ENCODE data around the gene RAB24. TPM values are rescaled to one million over a fixed set of nuclear protein-coding genes. Genes with fewer than 3 reads are reported as not detected.

The RAB24 gene
- total RNA-seq, 4 donors from 2014 or later, result 18.9 to 38.9 (median 23.8) TPM

GRCh38 chr5:177299697-177300096 is 3.8 kb downstream of the RAB24 start:
- ATAC-seq (ENCODE audit: low FRiP score), result no peak
- no peak for DNase-seq (ENCODE audit: low spot score)
- TF ChIP-seq CTCF (IDR thresholded peaks at IDR 0.05), result no peak

- ATAC-seq (ENCODE audit: low FRiP score), result no peak
- no peak for TF ChIP-seq CTCF (IDR thresholded peaks at IDR 0.05)
These were observed 5.6 kb downstream of the RAB24 start for GRCh38 chr5:177297922-177298321.

GRCh38 chr5:177296581-177296980 is 6.9 kb downstream of the RAB24 start:
- DNase-seq (ENCODE audit: low spot score), result no peak
- TF ChIP-seq CTCF (IDR thresholded peaks at IDR 0.05), result no peak
- ATAC-seq (ENCODE audit: low FRiP score), result no peak

More at GRCh38 chr5:177297922-177298321, 5.6 kb downstream of the RAB24 start:
- no peak for DNase-seq (ENCODE audit: low spot score)

- DNase-seq (ENCODE audit: low spot score) (no peak), ATAC-seq (ENCODE audit: low FRiP score) (no peak)
- TF ChIP-seq CTCF (IDR thresholded peaks at IDR 0.05), result no peak
These were observed 7.6 kb downstream of the RAB24 start for GRCh38 chr5:177295924-177296323.

- DNase-seq (ENCODE audit: low spot score), result no peak
- TF ChIP-seq CTCF (IDR thresholded peaks at IDR 0.05), result no peak
- ATAC-seq (ENCODE audit: low FRiP score), result no peak
These were observed 8.9 kb downstream of the RAB24 start for GRCh38 chr5:177294632-177295031.

GRCh38 chr5:177293819-177294581 is 9.5 kb downstream of the RAB24 start:
- no peak for TF ChIP-seq CTCF (IDR thresholded peaks at IDR 0.05)
- ATAC-seq (ENCODE audit: low FRiP score) (no peak), DNase-seq (ENCODE audit: low spot score) (no peak)

- TF ChIP-seq CTCF (IDR thresholded peaks at IDR 0.05), result no peak
- DNase-seq (ENCODE audit: low spot score) (no peak), ATAC-seq (ENCODE audit: low FRiP score) (no peak)
These were observed 11.8 kb downstream of the RAB24 start for GRCh38 chr5:177291735-177292134.

Data from omental fat pad (tissue), 4 donors.